ENCODE results near the gene NF2.

- no peak for TF ChIP-seq CTCF (IDR thresholded peaks at IDR 0.05; ENCODE audit: insufficient read depth, low read length, poor library complexity, severe bottlenecking)
- TF ChIP-seq EZH2phosphoT487 (conservative IDR thresholded peaks at IDR 0.05; ENCODE audit: low read length) = no peak
Measured at GRCh38 chr22:29722151-29722550, 118.7 kb downstream of the NF2 start.
